Measurements from ENCODE around the gene LRMDA.

- TF ChIP-seq CTCF (IDR thresholded peaks at IDR 0.05) (no peak), POLR2A (IDR thresholded peaks at IDR 0.05) (no peak)
Measured at GRCh38 chr10:75438275-75438674, 6.9 kb downstream of the LRMDA start.
